C4-2B (cell line): ENCODE data around the gene ZPR1.

Source experiments
- H3K27ac ChIP-seq: fragments of 450-650 bp; 2 replicates; pipeline ENCODE4 v1.5.1; 2017
- ZFX ChIP-seq: fragments of 450-650 bp; IDR thresholded peaks from 2 replicates; pipeline ENCODE4 v1.6.1; 2017
- TF ChIP-seq, protein P1 (sequence below): fragments of 450-650 bp; conservative IDR thresholded peaks from 2 replicates; pipeline ENCODE4 v1.5.1; 2017; ENCODE audit warnings: mild to moderate bottlenecking

The ZPR1 gene

DNA sequence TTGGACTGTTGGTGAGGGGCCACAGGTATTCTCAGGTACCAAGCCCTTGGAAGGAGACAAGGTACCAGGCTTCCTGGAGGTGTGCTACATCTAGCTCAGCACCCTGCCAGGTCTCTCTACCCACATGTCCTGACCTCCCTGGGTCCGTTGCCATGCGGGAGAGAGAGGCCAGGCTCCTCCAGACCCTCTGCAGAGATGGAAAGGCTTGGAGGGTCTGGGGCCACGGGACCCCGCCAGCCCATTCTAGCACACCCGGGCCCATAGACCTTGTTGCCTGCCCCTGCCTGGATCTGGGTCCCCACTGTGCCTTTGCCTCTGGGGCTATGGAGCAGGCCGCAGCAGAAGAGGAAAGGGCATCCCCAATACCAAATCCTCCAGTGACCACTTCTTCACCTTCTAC lies 39.6 kb upstream of the ZPR1 start:
- H3K27ac ChIP-seq: no peak overlapping the region
- TF ChIP-seq ZFX: no peak
- TF ChIP-seq, protein P1, sequence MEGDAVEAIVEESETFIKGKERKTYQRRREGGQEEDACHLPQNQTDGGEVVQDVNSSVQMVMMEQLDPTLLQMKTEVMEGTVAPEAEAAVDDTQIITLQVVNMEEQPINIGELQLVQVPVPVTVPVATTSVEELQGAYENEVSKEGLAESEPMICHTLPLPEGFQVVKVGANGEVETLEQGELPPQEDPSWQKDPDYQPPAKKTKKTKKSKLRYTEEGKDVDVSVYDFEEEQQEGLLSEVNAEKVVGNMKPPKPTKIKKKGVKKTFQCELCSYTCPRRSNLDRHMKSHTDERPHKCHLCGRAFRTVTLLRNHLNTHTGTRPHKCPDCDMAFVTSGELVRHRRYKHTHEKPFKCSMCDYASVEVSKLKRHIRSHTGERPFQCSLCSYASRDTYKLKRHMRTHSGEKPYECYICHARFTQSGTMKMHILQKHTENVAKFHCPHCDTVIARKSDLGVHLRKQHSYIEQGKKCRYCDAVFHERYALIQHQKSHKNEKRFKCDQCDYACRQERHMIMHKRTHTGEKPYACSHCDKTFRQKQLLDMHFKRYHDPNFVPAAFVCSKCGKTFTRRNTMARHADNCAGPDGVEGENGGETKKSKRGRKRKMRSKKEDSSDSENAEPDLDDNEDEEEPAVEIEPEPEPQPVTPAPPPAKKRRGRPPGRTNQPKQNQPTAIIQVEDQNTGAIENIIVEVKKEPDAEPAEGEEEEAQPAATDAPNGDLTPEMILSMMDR: no peak

DNA sequence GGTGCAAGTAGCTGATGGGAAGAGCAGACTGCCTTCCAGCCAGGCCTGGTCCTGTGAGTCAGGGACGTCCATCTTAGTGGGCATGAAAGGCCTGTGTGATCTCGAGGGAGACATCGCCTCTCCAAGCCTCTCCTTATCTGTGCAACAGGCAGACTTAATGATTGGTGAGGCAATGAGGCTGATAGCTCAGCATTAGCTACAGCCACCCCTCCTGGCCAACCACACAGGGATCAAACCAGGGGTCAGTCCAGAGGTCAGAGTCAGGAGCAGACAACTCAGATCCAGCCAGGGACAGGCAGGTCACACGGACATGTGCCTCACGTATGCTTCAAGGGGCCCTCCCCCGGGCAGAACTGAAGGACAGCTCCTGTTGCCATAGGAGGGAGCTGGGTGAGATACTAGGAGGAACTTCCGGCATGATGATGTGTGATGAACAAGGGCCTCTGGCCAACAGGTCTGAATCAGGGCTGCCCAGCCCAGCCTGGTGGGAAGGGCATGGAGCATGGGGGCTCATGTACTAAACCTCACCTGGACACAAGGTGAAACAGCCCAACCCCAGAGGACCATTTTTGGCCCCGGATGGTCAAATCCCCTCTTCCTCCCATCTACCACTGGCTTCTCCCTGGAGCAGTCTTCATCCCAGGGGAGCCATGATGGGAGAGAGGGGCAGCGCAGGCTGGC lies 39.1 kb upstream of the ZPR1 start:
- TF ChIP-seq ZFX: no peak
- TF ChIP-seq, protein P1: no peak
- no peak overlapping the region for H3K27ac ChIP-seq

DNA sequence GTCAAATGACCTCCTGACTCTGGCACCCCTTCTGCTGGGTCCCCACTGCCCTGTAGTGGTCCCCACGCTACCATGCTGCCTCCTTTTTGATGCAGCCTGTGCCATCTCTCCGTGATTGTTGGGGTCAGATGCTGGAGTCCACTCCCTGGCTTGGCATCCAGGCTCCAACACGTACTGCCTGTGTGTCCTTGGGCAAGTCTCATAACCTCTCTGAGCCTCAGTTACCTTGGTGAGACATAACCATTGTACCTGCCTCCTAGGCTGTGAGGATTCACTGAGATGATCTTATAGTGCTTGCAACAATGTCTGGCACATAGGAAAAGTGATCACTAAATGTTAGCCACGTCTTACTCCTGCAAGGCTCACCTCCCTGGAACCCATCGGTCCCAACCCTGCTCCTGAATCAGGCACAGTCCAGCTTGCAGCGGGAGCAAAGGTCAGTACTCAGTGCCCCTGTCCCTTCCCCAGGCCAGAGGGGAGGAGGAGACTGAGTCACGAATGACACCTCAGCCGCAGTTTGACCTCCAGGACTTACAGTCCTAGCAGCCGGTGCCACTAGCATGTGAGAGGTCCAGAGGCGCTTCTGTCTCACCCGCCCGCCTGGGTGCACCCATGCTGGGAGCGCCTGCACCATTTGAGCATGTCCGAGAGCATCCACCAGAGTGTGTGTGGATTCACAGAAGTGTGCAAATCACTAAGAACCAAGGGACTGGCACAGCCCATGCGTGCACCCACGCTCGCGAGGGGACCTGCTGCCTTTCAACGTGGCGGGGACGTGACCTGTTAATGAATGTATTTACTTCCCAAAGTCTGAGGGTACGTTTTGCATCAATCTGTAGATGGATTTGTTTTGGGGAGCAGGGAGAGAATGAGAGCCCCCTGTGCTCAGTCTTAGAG lies 38.3 kb upstream of the ZPR1 start:
- TF ChIP-seq, protein P1: no peak
- TF ChIP-seq ZFX: no peak
- no peak overlapping the region for H3K27ac ChIP-seq

DNA sequence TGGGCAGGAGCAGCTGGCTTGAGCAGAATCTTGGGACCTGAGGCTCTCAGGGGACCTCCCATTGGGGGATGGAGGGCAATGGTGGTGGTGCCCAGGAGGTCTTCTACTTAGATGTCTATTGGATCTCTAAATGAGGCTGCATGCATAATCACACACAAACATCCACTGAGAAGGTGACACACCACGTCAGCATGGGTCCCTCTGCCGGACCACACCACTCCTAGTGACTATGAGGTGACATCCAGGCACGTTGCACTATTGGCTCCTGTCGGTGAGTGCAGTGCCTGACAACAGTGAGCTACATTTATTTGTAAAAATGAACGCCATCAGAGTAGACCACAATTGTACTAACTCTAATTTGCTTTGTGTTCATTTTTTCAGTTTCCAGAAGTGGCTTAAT lies 37.6 kb upstream of the ZPR1 start:
- no peak overlapping the region for H3K27ac ChIP-seq
- TF ChIP-seq ZFX: no peak
- TF ChIP-seq, protein P1: no peak

DNA sequence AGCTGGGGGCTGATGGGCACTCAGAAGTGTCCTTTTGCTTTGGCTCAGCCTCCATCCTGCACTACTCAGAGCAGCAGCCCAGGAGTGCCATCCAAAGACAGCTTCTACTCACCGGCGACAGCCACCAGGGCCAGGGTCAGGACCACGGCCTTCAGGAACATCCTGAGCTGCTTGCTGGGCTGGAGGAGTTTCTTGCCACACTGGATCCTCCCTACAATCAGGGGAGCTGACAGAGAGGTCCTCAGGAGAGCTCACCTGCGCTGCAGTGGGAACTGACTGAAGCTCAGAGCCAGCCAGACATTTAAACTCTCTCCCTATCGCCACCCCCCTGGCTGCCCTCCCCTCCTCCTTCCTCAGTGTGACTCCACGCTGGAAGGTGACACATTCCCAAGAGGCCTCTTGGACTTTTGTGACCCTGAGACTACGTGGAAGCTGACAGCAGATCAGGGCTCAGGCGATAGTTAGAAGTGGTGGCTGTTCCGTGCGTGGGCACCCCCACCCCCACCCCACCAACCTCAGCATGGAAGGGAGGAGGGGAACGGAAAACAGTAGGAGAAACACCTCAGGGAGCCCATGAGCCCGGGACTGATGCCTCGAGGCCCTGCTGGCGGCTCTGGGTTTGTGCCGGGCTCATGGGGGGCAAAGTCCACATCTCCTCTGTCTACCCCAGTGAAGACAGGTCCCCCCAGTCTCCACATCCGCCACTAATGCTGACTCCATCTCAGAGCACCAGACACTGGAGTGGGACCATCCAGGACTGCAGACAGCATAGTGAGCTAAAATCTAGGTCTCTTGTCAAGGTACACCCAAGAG lies 35.4 kb upstream of the ZPR1 start, which contains the start of gene APOA4:
Gene APOA4, minus strand, starts transcription at position 274 of the 813 bp plus-strand sequence. Its CDS starts 113 bp downstream, at position 161.
- TF ChIP-seq, protein P1: no peak
- TF ChIP-seq ZFX: no peak
- H3K27ac ChIP-seq: no peak within 1 kb of the TSS

DNA sequence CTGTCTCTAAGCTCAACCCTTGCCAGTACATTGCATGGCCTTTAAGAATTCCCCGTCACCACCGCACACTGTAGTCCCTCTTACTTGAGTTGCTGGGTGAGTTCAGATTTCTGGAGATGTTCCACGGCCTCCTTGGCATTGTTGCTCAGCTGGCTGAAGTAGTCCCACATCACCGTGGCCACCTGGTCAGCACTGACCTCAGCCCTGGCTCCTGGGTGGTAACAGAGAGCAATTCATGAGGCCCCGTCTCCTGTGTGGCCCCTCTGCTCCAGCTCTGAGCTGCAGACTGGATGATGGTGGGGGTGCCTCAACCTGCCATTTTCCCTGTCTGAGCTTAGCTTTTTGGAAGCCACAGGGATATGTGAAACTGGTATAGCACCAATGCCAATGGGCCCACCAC lies 34.8 kb upstream of the ZPR1 start:
- TF ChIP-seq, protein P1: no peak
- no peak for TF ChIP-seq ZFX
- no peak overlapping the region for H3K27ac ChIP-seq
